B cell (primary cell): ENCODE measurements around the gene DCD.

Experiments
- CTCF ChIP-seq: fragments of 200-600 bp; IDR thresholded peaks from one replicate; pipeline ENCODE4 v1.8.0; 2022; ENCODE audit warnings: antibody characterized with exemption, mild to moderate bottlenecking
- EZH2 ChIP-seq: IDR thresholded peaks from 2 replicates; pipeline ENCODE4 v1.6.1; 2012; ENCODE audit warnings: borderline replicate concordance, low read depth, mild to moderate bottlenecking, moderate library complexity, low read length; ENCODE audit not compliant: insufficient read depth, poor library complexity, severe bottlenecking

GRCh38 chr12:54649825-54650224 lies 1.7 kb upstream of the DCD start:
- TF ChIP-seq CTCF (no peak), EZH2 (no peak)
